ENCODE data around the gene TESK2.

The TESK2 gene

DNA sequence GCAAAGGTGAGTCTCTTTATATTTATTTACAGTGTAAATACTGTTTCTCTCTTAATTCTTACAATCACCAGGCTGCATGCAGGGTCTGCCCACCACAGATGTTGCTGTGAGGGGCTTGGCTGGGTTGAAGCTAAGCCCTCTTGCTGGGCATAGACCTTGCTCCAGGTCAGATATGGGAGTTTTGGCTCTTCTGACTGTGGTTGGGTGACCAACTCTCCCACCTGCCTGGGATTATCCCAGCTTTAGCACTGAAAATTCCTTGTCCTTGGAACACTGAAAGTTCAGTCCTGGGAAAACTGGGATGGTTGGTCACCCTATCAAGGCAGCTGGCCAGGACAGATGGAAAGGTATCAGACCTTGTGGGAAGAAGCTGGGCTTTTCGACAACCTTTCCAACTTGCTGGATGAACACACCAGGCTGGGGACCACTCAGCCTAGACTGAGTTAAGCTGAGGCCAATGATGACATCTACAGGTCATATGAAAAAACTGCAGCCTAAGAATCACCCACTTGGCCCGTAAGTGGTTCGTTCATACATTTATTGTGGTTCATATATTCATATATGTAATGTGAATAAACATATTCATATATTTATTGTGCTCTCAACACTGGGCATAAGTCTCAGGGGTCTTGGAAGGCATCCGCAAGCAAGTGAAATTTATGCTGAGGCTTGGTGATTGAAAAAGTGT, 190.8 kb downstream of the TESK2 start:
- Histone ChIP-seq H3K9ac (ENCODE audit: low read depth, low read length, poor library complexity) (no peak overlapping the region), H4K8ac (ENCODE audit: low read depth, low read length) (no peak overlapping the region), H2BK12ac (ENCODE audit: low read length) (no peak overlapping the region), H3K27ac (replicated peaks; ENCODE audit: low read length) (no peak overlapping the region), H2BK5ac (ENCODE audit: low read length) (no peak overlapping the region), H2AK5ac (ENCODE audit: low read depth, low read length) (no peak overlapping the region), H2BK120ac (ENCODE audit: low read depth, low read length) (no peak overlapping the region), H3K4me1 (ENCODE audit: control insufficient read depth in 2 of 2, insufficient read depth in 1 of 2, low read depth in 1 of 2, low read length in 2 of 2) (peaks cover 19 to 21% of the 10 kb centered on the region in 2 donors), H3K36me3 (replicated peaks in 1 of 2; ENCODE audit: control insufficient read depth in 2 of 2, insufficient read depth in 2 of 2, low read length in 2 of 2) (no peaks in the 10 kb centered on the region), H3K18ac (ENCODE audit: low read length) (no peak overlapping the region), H3K9me3 (replicated peaks in 1 of 2; ENCODE audit: control insufficient read depth in 2 of 2, insufficient read depth in 1 of 2, low read depth in 1 of 2, low read length in 2 of 2) (no peaks in the 10 kb centered on the region), H3K79me1 (ENCODE audit: low read depth, low read length) (no peaks in the 10 kb centered on the region), H2AFZ (ENCODE audit: low read length) (no peak overlapping the region), H3K27me3 (ENCODE audit: control insufficient read depth in 3 of 3, insufficient read depth in 3 of 3, low read depth in 1 of 3, low read length in 3 of 3) (no peaks in the 10 kb centered on the region), H3K4me2 (ENCODE audit: insufficient read depth, low read length, poor library complexity, severe bottlenecking) (no peak overlapping the region), H3K14ac (ENCODE audit: low read length) (no peak overlapping the region), H2BK15ac (ENCODE audit: low read length) (no peak overlapping the region), H3K23ac (ENCODE audit: low read depth, low read length, poor library complexity) (no peak overlapping the region), H3K4ac (ENCODE audit: low read length) (no peak overlapping the region), H3K4me3 (ENCODE audit: low read length in 2 of 2) (no peak overlapping the region), H4K91ac (ENCODE audit: low read depth, low read length, poor library complexity) (no peak overlapping the region)
- peak; percentile 53 for DNase-seq (ENCODE audit: low spot score)
- no CpG with 5 or more reads among the region's 4 CpGs for WGBS, 2 donors (ENCODE audit: extremely low coverage in 2 of 2, insufficient read length in 2 of 2, insufficient replicate concordance in 1 of 2)

DNA sequence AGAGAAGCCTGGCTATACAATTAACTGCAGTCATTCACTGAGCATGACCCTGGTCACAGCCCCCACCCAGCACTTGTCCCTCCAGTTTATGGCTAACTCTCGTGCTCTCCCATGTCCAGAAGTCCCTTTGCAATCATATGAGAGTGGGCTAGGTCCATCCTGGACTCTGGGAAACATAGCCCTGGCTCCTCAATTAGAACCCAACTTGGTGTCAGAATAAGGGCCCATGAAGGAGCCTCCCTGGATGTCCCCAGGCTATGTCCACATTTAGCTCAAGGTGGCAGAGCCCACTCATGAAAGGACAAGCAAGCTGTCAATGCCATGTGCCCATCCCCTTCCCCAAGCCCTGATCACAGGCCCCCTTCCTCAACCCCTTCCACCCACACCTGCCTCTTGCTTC, 191.7 kb downstream of the TESK2 start:
- Histone ChIP-seq H3K4me1 (ENCODE audit: control insufficient read depth in 2 of 2, insufficient read depth in 1 of 2, low read depth in 1 of 2, low read length in 2 of 2) (peaks cover 15% of the 10 kb centered on the region in 2 donors), H2BK12ac (ENCODE audit: low read length) (no peak overlapping the region), H3K9me3 (replicated peaks in 1 of 2; ENCODE audit: control insufficient read depth in 2 of 2, insufficient read depth in 1 of 2, low read depth in 1 of 2, low read length in 2 of 2) (no peaks in the 10 kb centered on the region), H2BK5ac (ENCODE audit: low read length) (no peak overlapping the region), H3K27me3 (ENCODE audit: control insufficient read depth in 3 of 3, insufficient read depth in 3 of 3, low read depth in 1 of 3, low read length in 3 of 3) (no peaks in the 10 kb centered on the region), H3K27ac (replicated peaks; ENCODE audit: low read length) (no peak overlapping the region), H2AK5ac (ENCODE audit: low read depth, low read length) (no peak overlapping the region), H3K4me2 (ENCODE audit: insufficient read depth, low read length, poor library complexity, severe bottlenecking) (no peak overlapping the region), H2BK15ac (ENCODE audit: low read length) (no peak overlapping the region), H3K79me1 (ENCODE audit: low read depth, low read length) (no peaks in the 10 kb centered on the region), H3K9ac (ENCODE audit: low read depth, low read length, poor library complexity) (no peak overlapping the region), H3K18ac (ENCODE audit: low read length) (no peak overlapping the region), H4K91ac (ENCODE audit: low read depth, low read length, poor library complexity) (no peak overlapping the region), H4K8ac (ENCODE audit: low read depth, low read length) (no peak overlapping the region), H2BK120ac (ENCODE audit: low read depth, low read length) (no peak overlapping the region), H3K36me3 (replicated peaks in 1 of 2; ENCODE audit: control insufficient read depth in 2 of 2, insufficient read depth in 2 of 2, low read length in 2 of 2) (no peaks in the 10 kb centered on the region), H3K14ac (ENCODE audit: low read length) (no peak overlapping the region), H3K4ac (ENCODE audit: low read length) (no peak overlapping the region), H3K23ac (ENCODE audit: low read depth, low read length, poor library complexity) (no peak overlapping the region), H3K4me3 (ENCODE audit: low read length in 2 of 2) (no peak overlapping the region), H2AFZ (ENCODE audit: low read length) (peak overlapping the region; percentile 44)
- DNase-seq (ENCODE audit: low spot score), result no peak
- WGBS, 2 donors (ENCODE audit: extremely low coverage in 2 of 2, insufficient read length in 2 of 2, insufficient replicate concordance in 1 of 2), result no CpG with 5 or more reads among the region's 1 CpG

DNA sequence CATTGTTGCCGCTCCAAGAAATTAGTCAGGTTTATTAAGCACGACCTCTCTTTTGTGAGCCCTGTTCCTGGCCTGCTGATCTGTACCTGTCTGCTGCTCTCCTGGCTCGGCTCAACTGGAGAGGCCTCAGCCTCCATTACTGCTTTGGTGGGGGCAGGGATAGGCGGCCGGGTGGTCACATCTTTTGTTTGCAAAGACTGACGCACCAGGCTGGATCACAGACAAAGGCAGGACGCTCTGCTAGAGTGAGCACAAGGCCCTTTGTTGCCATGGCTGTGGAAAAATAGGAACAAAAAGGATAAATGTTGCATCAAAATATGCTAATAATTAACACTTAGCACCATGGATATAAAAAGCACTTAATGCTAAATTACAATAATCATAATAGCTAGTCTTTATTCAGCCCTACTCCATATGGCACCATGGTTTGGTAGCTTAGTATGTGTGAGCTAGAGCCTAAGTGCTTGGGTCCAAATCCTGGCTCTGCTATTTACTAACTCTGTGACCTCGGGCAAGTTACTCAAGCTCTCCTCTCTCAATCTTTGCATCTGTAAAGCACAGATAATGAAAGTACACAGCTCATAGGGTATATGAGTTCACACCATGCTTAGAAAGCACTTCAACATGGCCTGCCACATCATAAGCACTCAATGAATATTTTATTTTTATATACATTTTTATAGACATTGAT, 193.2 kb downstream of the TESK2 start:
- no peaks in the 10 kb centered on the region for H3K9me3 ChIP-seq (replicated peaks in 1 of 2; ENCODE audit: control insufficient read depth in 2 of 2, insufficient read depth in 1 of 2, low read depth in 1 of 2, low read length in 2 of 2)
- no peak overlapping the region for H3K4me2 ChIP-seq (ENCODE audit: insufficient read depth, low read length, poor library complexity, severe bottlenecking)
- no peak for DNase-seq (ENCODE audit: low spot score)
- no peak overlapping the region for H3K27ac ChIP-seq (replicated peaks; ENCODE audit: low read length)
- peak overlapping the region; percentile 81 for H4K91ac ChIP-seq (ENCODE audit: low read depth, low read length, poor library complexity)
- H3K79me1 ChIP-seq (ENCODE audit: low read depth, low read length), result no peaks in the 10 kb centered on the region
- H3K14ac ChIP-seq (ENCODE audit: low read length), result no peak overlapping the region
- H3K4me3 ChIP-seq (ENCODE audit: low read length in 2 of 2), result no peak overlapping the region
- no peak overlapping the region for H2BK12ac ChIP-seq (ENCODE audit: low read length)
- no peak overlapping the region for H3K4ac ChIP-seq (ENCODE audit: low read length)
- no peak overlapping the region for H2BK120ac ChIP-seq (ENCODE audit: low read depth, low read length)
- H3K4me1 ChIP-seq (ENCODE audit: control insufficient read depth in 2 of 2, insufficient read depth in 1 of 2, low read depth in 1 of 2, low read length in 2 of 2), result peaks cover 14 to 15% of the 10 kb centered on the region in 2 donors
- peak overlapping the region; percentile 94 for H2AFZ ChIP-seq (ENCODE audit: low read length)
- H2BK5ac ChIP-seq (ENCODE audit: low read length), result no peak overlapping the region
- H3K18ac ChIP-seq (ENCODE audit: low read length), result peak overlapping the region; percentile 79
- no peak overlapping the region for H3K9ac ChIP-seq (ENCODE audit: low read depth, low read length, poor library complexity)
- H2AK5ac ChIP-seq (ENCODE audit: low read depth, low read length), result no peak overlapping the region
- WGBS, 2 donors (ENCODE audit: extremely low coverage in 2 of 2, insufficient read length in 2 of 2, insufficient replicate concordance in 1 of 2), result no CpG with 5 or more reads among the region's 8 CpGs
- H3K36me3 ChIP-seq (replicated peaks in 1 of 2; ENCODE audit: control insufficient read depth in 2 of 2, insufficient read depth in 2 of 2, low read length in 2 of 2), result no peaks in the 10 kb centered on the region
- H2BK15ac ChIP-seq (ENCODE audit: low read length), result no peak overlapping the region
- no peaks in the 10 kb centered on the region for H3K27me3 ChIP-seq (ENCODE audit: control insufficient read depth in 3 of 3, insufficient read depth in 3 of 3, low read depth in 1 of 3, low read length in 3 of 3)
- no peak overlapping the region for H3K23ac ChIP-seq (ENCODE audit: low read depth, low read length, poor library complexity)
- no peak overlapping the region for H4K8ac ChIP-seq (ENCODE audit: low read depth, low read length)

Data from neuronal stem cell (in vitro differentiated cells).